Measurements from ENCODE around the gene IDH3B. TPM values are rescaled to one million over a fixed set of nuclear protein-coding genes. Genes with fewer than 3 reads are reported as not detected.
"Not testable (repeated sequence)": the region's sequence is repeated elsewhere in the genome, so short reads cannot be mapped to it uniquely, and the experiment has no call there.

The IDH3B gene
- total and polyA plus RNA-seq, 2 of the 13 experiments (the other 11 are each of a cell fraction or from before 2014, with no cell fraction given), result 215 to 254 TPM

DNA sequence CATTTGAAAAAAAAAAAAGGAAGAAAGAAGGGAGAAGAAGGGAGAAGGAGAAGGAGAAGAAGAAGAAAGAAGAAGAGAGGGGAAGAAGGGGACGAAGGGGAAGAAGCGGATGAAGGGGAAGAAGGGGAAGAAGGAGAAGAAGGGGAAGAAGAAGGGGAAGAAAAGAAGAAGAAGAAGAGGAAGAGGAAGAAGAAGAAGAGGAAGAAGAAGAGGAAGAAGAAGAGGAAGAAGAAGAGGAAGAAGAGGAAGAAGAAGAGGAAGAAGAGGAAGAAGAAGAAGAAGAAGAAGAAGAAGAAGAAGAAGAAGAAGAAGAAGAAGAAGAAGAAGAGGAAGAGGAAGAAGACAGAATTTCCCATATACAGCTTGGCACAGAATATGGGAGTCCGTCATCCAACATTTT is 18.0 kb upstream of the IDH3B start:
- FAIRE-seq; H3K4me1 ChIP-seq (ENCODE audit: insufficient read depth, low read length); POLR2A ChIA-PET; CTCF ChIA-PET (ENCODE audit: low intra/inter-chr PET ratio, low total read pairs); in situ Hi-C loops (cut with HindIII; ENCODE audit: extremely low pct_ligation_motif_present, low pct_unique_long_range_greater_than_20kb); intact Hi-C loops (cut with micrococcal nuclease; ENCODE audit: unreplicated experiment); H3K4me3 ChIP-seq (replicated peaks in 1 of 3; ENCODE audit: insufficient read depth in 1 of 3, low read depth in 2 of 3, low read length in 3 of 3); H2AFZ ChIP-seq (ENCODE audit: low read length); H4K20me1 ChIP-seq (ENCODE audit: insufficient read depth, low read length); H3K36me3 ChIP-seq (replicated peaks in 1 of 2; ENCODE audit: control insufficient read depth in 1 of 2, insufficient read depth in 2 of 2, low read length in 2 of 2); H3K27ac ChIP-seq (ENCODE audit: extremely low read length, insufficient read depth, low read length); ATAC-seq; H3K9me3 ChIP-seq (ENCODE audit: low read length); H3K9ac ChIP-seq (ENCODE audit: insufficient read depth, low read depth, low read length); H3K4me2 ChIP-seq (ENCODE audit: low read depth, low read length); H3K79me2 ChIP-seq (ENCODE audit: insufficient read depth, low read length); DNase-seq (ENCODE audit: low spot score); BruUV-seq (replicated peaks): not testable (repeated sequence)
- WGBS (ENCODE audit: low lambda C conversion rate), result 47% methylated on average over 3 of the region's 3 CpGs
- H3K27me3 ChIP-seq (ENCODE audit: control insufficient read depth in 1 of 2, insufficient read depth in 2 of 2, low read length in 2 of 2), result peaks cover 0 to 39% of the 10 kb centered on the region in 2 experiments; a peak in 3 of 5 replicates
- 0 out of 2 replicates have a peak, but pooled peaks have one; percentile 14 for TF ChIP-seq FOXK2 (IDR thresholded peaks at IDR 0.05)

DNA sequence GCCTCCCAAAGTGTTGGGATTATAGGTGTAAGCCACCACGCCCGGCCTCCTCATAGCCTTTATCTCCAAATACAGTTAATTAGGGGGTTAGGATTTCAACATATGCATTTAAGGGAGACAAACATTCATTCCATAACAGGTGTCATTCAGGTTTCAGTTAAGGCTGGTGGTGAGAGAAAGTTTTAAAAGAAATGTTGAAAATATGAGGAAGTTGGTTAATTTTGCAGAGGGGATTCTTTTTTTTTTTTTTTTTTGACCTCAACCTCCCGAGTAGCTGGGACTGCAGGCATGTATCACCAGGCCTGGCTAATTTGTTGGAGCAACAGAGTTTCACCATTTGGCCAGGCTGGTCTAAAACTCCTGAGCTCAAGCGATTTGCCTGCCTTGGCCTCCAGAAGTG is 16.0 kb upstream of the IDH3B start:
- ChIA-PET CTCF (ENCODE audit: low intra/inter-chr PET ratio, low total read pairs) (no interaction called here), POLR2A (no interaction called here)
- Histone ChIP-seq H3K4me3 (replicated peaks in 1 of 3; ENCODE audit: insufficient read depth in 1 of 3, low read depth in 2 of 3, low read length in 3 of 3) (no peak overlapping the region), H3K27me3 (ENCODE audit: control insufficient read depth in 1 of 2, insufficient read depth in 2 of 2, low read length in 2 of 2) (peaks cover 0 to 31% of the 10 kb centered on the region in 2 experiments; a peak in 3 of 5 replicates), H3K4me2 (ENCODE audit: low read depth, low read length) (no peak overlapping the region), H3K4me1 (ENCODE audit: insufficient read depth, low read length) (no peaks in the 10 kb centered on the region), H3K27ac (ENCODE audit: extremely low read length, insufficient read depth, low read length) (no peak overlapping the region), H3K79me2 (ENCODE audit: insufficient read depth, low read length) (no peaks in the 10 kb centered on the region), H4K20me1 (ENCODE audit: insufficient read depth, low read length) (no peaks in the 10 kb centered on the region), H3K36me3 (replicated peaks in 1 of 2; ENCODE audit: control insufficient read depth in 1 of 2, insufficient read depth in 2 of 2, low read length in 2 of 2) (no peaks in the 10 kb centered on the region), H3K9me3 (ENCODE audit: low read length) (no peaks in the 10 kb centered on the region), H3K9ac (ENCODE audit: insufficient read depth, low read depth, low read length) (no peak overlapping the region), H2AFZ (ENCODE audit: low read length) (no peak overlapping the region)
- FAIRE-seq, result no peak
- BruUV-seq (replicated peaks), result no TSS peak
- ATAC-seq, result no peak
- DNase-seq (ENCODE audit: low spot score), result no peak
- 4% methylated on average over 4 of the region's 4 CpGs for WGBS (ENCODE audit: low lambda C conversion rate)
- in situ Hi-C loops (cut with HindIII; ENCODE audit: extremely low pct_ligation_motif_present, low pct_unique_long_range_greater_than_20kb) (no loop called here), intact Hi-C loops (cut with micrococcal nuclease; ENCODE audit: unreplicated experiment) (no loop called here)
- TF ChIP-seq ZFX (CRISPR knock-in tag; IDR thresholded peaks at IDR 0.05; ENCODE audit: low read depth) (no peak), ZNF232 (CRISPR knock-in tag; IDR thresholded peaks at IDR 0.05; ENCODE audit: borderline replicate concordance) (no peak), ZNF775 (CRISPR knock-in tag; IDR thresholded peaks at IDR 0.05; ENCODE audit: borderline replicate concordance) (no peak), SMYD3 (CRISPR knock-in tag; IDR thresholded peaks at IDR 0.05) (no peak), NFYB (CRISPR knock-in tag; IDR thresholded peaks at IDR 0.05) (no peak), ZNF724P (CRISPR knock-in tag; IDR thresholded peaks at IDR 0.05; ENCODE audit: borderline replicate concordance) (no peak), ZNF619 (CRISPR knock-in tag; IDR thresholded peaks at IDR 0.05) (no peak), MEIS2 (CRISPR knock-in tag; IDR thresholded peaks at IDR 0.05) (no peak), ZNF317 (CRISPR knock-in tag; IDR thresholded peaks at IDR 0.05) (no peak), STAT5B (CRISPR knock-in tag; IDR thresholded peaks at IDR 0.05) (no peak)
- TF ChIP-seq, protein P1, sequence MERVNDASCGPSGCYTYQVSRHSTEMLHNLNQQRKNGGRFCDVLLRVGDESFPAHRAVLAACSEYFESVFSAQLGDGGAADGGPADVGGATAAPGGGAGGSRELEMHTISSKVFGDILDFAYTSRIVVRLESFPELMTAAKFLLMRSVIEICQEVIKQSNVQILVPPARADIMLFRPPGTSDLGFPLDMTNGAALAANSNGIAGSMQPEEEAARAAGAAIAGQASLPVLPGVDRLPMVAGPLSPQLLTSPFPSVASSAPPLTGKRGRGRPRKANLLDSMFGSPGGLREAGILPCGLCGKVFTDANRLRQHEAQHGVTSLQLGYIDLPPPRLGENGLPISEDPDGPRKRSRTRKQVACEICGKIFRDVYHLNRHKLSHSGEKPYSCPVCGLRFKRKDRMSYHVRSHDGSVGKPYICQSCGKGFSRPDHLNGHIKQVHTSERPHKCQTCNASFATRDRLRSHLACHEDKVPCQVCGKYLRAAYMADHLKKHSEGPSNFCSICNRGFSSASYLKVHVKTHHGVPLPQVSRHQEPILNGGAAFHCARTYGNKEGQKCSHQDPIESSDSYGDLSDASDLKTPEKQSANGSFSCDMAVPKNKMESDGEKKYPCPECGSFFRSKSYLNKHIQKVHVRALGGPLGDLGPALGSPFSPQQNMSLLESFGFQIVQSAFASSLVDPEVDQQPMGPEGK (CRISPR knock-in tag; IDR thresholded peaks at IDR 0.05), result no peak
- TF ChIP-seq, protein P2, sequence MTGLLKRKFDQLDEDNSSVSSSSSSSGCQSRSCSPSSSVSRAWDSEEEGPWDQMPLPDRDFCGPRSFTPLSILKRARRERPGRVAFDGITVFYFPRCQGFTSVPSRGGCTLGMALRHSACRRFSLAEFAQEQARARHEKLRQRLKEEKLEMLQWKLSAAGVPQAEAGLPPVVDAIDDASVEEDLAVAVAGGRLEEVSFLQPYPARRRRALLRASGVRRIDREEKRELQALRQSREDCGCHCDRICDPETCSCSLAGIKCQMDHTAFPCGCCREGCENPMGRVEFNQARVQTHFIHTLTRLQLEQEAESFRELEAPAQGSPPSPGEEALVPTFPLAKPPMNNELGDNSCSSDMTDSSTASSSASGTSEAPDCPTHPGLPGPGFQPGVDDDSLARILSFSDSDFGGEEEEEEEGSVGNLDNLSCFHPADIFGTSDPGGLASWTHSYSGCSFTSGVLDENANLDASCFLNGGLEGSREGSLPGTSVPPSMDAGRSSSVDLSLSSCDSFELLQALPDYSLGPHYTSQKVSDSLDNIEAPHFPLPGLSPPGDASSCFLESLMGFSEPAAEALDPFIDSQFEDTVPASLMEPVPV (CRISPR knock-in tag; IDR thresholded peaks at IDR 0.05), result no peak
- TF ChIP-seq, protein P3, sequence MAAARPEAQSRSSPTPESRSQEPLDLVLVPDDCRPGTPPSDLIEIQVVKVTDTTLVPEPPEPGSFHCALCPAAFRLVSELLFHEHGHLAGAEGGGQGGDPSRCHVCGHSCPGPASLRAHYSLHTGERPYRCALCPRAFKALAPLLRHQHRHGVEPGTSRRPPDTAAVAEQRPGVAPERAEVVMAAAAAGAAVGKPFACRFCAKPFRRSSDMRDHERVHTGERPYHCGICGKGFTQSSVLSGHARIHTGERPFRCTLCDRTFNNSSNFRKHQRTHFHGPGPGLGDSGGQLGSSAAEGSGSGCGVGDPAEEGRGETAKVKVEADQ (CRISPR knock-in tag; IDR thresholded peaks at IDR 0.05; ENCODE audit: borderline replicate concordance), result no peak

Measured in HepG2 (cell line).